Measurements from ENCODE around the gene SREK1IP1. TPM values are rescaled to one million over a fixed set of nuclear protein-coding genes. Genes with fewer than 3 reads are reported as not detected.

Gene SREK1IP1
- total and polyA plus RNA-seq, 2 experiments from 2014 or later, result 7.3 to 30.5 TPM

DNA sequence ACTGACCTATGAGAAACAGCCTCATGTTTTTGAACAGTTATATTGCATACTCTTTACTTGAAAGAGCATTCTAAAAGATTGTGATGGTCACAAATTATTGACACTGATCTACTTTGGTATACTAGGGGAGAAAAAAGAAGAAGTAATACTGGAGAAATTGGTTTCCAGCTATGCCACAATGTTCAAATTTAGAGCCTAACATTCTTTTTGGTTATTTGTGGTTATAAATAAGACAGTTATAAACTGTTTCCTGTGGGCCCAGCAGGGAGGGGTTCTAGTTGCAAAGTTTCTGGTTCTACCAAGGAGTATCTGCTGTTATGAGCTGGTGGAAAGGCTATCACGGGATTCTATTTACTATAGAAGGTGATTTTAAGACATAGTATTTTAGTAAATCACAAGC, 5.0 kb upstream of the SREK1IP1 start:
- TF ChIP-seq EZH2 (IDR thresholded peaks at IDR 0.05; ENCODE audit: insufficient read depth, poor library complexity, severe bottlenecking), result no peak
- TF ChIP-seq EZH2phosphoT487 (IDR thresholded peaks at IDR 0.05; ENCODE audit: insufficient read depth, low read depth), result no peak
- H3K9me2 ChIP-seq (ENCODE audit: insufficient read depth), result no peaks in the 10 kb centered on the region
- H3K27me3 ChIP-seq (replicated peaks; ENCODE audit: insufficient read depth), result no peaks in the 10 kb centered on the region
- peaks cover 50% of the 10 kb centered on the region for H3K79me2 ChIP-seq (ENCODE audit: insufficient read depth)
- peaks cover 14% of the 10 kb centered on the region; the same call in 1 of the 2 replicates for H3K36me3 ChIP-seq (ENCODE audit: low read depth)
- in situ Hi-C loops (cut with MboI), result no loop called here
- no peaks in the 10 kb centered on the region for H3K9me3 ChIP-seq (ENCODE audit: low read depth)
- no peak for DNase-seq
- H3K27ac ChIP-seq, result no peak overlapping the region
- no peak overlapping the region for H3K4me3 ChIP-seq
- H3K4me2 ChIP-seq (ENCODE audit: unreplicated experiment), result no peak overlapping the region
- WGBS, 2 experiments (ENCODE audit: low coverage in 1 of 2, low lambda C conversion rate in 2 of 2, missing lambda C conversion rate in 2 of 2), result 93 to 100% methylated on average over 1 of the region's 1 CpG
- no peak overlapping the region for H3K9ac ChIP-seq
- peaks cover 14% of the 10 kb centered on the region for H3K4me1 ChIP-seq (ENCODE audit: insufficient read depth)
- no peak overlapping the region for H2AFZ ChIP-seq
- no peaks in the 10 kb centered on the region for H3F3A ChIP-seq (ENCODE audit: insufficient read depth)
- no peaks in the 10 kb centered on the region for H4K20me1 ChIP-seq (ENCODE audit: insufficient read depth)

DNA sequence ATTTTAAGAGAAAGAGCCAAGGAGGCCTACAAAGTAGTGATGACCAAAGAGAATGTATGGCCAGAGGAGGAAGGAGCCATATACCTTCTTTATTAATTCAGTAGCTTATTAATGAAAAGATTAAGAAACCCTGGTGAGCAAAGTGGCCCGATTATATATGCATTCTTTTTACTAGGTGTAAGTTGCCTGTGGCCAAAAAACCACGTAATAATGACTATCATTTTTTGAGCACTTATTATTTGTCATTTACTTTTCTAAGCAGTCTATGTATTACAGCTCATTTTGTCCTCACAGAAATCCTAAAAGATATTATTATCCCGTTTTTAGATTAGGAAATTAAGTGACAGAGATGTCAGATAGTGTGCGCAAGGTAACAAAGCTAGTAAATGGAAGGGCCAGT, 3.2 kb upstream of the SREK1IP1 start:
- Histone ChIP-seq H3F3A (ENCODE audit: insufficient read depth) (0 out of 2 replicates have a peak, but pooled peaks cover 6% of the 10 kb centered on the region), H3K4me2 (ENCODE audit: unreplicated experiment) (no peak overlapping the region), H3K9me2 (ENCODE audit: insufficient read depth) (no peaks in the 10 kb centered on the region), H3K27ac (no peak overlapping the region), H3K4me3 (no peak overlapping the region), H3K9me3 (ENCODE audit: low read depth) (no peaks in the 10 kb centered on the region), H2AFZ (no peak overlapping the region), H4K20me1 (ENCODE audit: insufficient read depth) (no peaks in the 10 kb centered on the region), H3K9ac (no peak overlapping the region), H3K4me1 (ENCODE audit: insufficient read depth) (peaks cover 24% of the 10 kb centered on the region), H3K27me3 (replicated peaks; ENCODE audit: insufficient read depth) (no peaks in the 10 kb centered on the region), H3K36me3 (ENCODE audit: low read depth) (peaks cover 5% of the 10 kb centered on the region; the same call in 1 of the 2 replicates), H3K79me2 (ENCODE audit: insufficient read depth) (peaks cover 67% of the 10 kb centered on the region)
- in situ Hi-C loops (cut with MboI), result no loop called here
- WGBS, 2 experiments (ENCODE audit: low coverage in 1 of 2, low lambda C conversion rate in 2 of 2, missing lambda C conversion rate in 2 of 2), result 83 to 89% methylated on average over 4 of the region's 4 CpGs
- TF ChIP-seq EZH2 (IDR thresholded peaks at IDR 0.05; ENCODE audit: insufficient read depth, poor library complexity, severe bottlenecking), result no peak
- no peak for TF ChIP-seq EZH2phosphoT487 (IDR thresholded peaks at IDR 0.05; ENCODE audit: insufficient read depth, low read depth)
- DNase-seq, result no peak

DNA sequence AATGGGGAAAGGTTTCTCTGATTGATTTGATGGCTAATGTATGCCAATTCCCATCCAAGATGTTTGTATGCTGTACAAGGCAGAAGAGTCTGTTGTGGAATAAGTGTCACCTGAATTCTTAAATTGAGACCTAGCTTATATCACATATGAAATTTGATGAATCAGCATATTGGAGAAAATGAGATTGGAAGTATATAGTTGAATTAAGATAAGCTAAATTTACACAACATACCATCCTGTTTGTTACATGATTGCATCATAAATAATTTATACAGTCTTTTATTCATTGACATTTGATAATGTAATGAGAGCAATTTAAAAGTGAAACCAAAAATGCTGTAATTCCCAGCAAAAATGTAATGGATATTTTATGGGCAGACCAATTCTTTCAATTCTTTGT, 1.4 kb upstream of the SREK1IP1 start:
- Histone ChIP-seq H3K36me3 (ENCODE audit: low read depth) (0 out of 2 replicates have a peak, but pooled peaks cover 3% of the 10 kb centered on the region), H3K79me2 (ENCODE audit: insufficient read depth) (peaks cover 86% of the 10 kb centered on the region), H3K27ac (no peak overlapping the region), H3K27me3 (replicated peaks; ENCODE audit: insufficient read depth) (no peaks in the 10 kb centered on the region), H3K9me2 (ENCODE audit: insufficient read depth) (no peaks in the 10 kb centered on the region), H3K4me2 (ENCODE audit: unreplicated experiment) (peak overlapping the region; percentile 100), H3K9ac (peak overlapping the region; percentile 93), H3K4me3 (peak overlapping the region; percentile 99), H3F3A (ENCODE audit: insufficient read depth) (0 out of 2 replicates have a peak, but pooled peaks cover 6% of the 10 kb centered on the region), H3K9me3 (ENCODE audit: low read depth) (no peaks in the 10 kb centered on the region), H4K20me1 (ENCODE audit: insufficient read depth) (no peaks in the 10 kb centered on the region), H2AFZ (0 out of 2 replicates have a peak overlapping the region, but pooled peaks have one; percentile 97), H3K4me1 (ENCODE audit: insufficient read depth) (peaks cover 32% of the 10 kb centered on the region)
- no peak for TF ChIP-seq EZH2 (IDR thresholded peaks at IDR 0.05; ENCODE audit: insufficient read depth, poor library complexity, severe bottlenecking)
- TF ChIP-seq EZH2phosphoT487 (IDR thresholded peaks at IDR 0.05; ENCODE audit: insufficient read depth, low read depth), result no peak
- in situ Hi-C loops (cut with MboI), result no loop called here
- no peak for DNase-seq

DNA sequence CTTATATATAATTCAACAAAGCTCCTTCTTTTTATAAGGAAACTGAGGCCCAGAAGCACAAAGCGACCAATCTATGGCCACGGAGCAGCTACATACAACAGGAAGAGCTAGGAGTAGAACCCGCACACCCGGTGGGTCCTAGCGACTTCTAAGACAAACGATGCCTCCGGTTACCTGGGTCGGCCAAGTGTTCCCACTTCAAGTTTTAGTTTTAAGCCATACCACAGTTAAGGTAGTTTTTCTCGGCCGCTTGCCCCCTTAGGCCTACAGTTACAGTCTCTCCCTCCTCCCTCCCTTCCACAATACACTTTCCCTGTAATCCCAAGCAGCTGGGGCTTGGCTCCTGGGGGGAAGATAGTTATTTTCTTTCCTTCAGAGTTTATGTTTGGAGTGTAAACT, 533 bp downstream of the SREK1IP1 start:
- Histone ChIP-seq H3K9ac (peak overlapping the region; percentile 93), H3K4me2 (ENCODE audit: unreplicated experiment) (peak overlapping the region; percentile 100), H3K9me3 (ENCODE audit: low read depth) (no peaks in the 10 kb centered on the region), H3K9me2 (ENCODE audit: insufficient read depth) (no peaks in the 10 kb centered on the region), H3K27ac (peak overlapping the region; percentile 79), H3K4me3 (peak overlapping the region; percentile 99), H4K20me1 (ENCODE audit: insufficient read depth) (no peaks in the 10 kb centered on the region), H2AFZ (peak overlapping the region; percentile 97), H3K36me3 (ENCODE audit: low read depth) (0 out of 2 replicates have a peak, but pooled peaks cover 3% of the 10 kb centered on the region), H3K27me3 (replicated peaks; ENCODE audit: insufficient read depth) (no peaks in the 10 kb centered on the region), H3K4me1 (ENCODE audit: insufficient read depth) (peaks cover 32% of the 10 kb centered on the region), H3F3A (ENCODE audit: insufficient read depth) (0 out of 2 replicates have a peak, but pooled peaks cover 6% of the 10 kb centered on the region), H3K79me2 (ENCODE audit: insufficient read depth) (peaks cover 95% of the 10 kb centered on the region)
- TF ChIP-seq EZH2phosphoT487 (IDR thresholded peaks at IDR 0.05; ENCODE audit: insufficient read depth, low read depth) (no peak), EZH2 (IDR thresholded peaks at IDR 0.05; ENCODE audit: insufficient read depth, poor library complexity, severe bottlenecking) (no peak)
- 1 to 2% methylated on average over 10 of the region's 10 CpGs for WGBS, 2 experiments (ENCODE audit: low coverage in 1 of 2, low lambda C conversion rate in 2 of 2, missing lambda C conversion rate in 2 of 2)
- in situ Hi-C loops (cut with MboI), result no loop called here
- peak; percentile 43 for DNase-seq
